ENCODE measurements around the gene CMSS1.

CMSS1 gene

GRCh38 chr3:99855900-99856299 lies 38.2 kb downstream of the CMSS1 start:
- DNase-seq (ENCODE audit: low read depth): no peak
- in situ Hi-C loops (cut with HindIII; ENCODE audit: low sequenced_read_pairs): no loop called here
- no peak overlapping the region for H3K4me3 ChIP-seq (ENCODE audit: low read depth, low read length)
- TF ChIP-seq, protein P1, sequence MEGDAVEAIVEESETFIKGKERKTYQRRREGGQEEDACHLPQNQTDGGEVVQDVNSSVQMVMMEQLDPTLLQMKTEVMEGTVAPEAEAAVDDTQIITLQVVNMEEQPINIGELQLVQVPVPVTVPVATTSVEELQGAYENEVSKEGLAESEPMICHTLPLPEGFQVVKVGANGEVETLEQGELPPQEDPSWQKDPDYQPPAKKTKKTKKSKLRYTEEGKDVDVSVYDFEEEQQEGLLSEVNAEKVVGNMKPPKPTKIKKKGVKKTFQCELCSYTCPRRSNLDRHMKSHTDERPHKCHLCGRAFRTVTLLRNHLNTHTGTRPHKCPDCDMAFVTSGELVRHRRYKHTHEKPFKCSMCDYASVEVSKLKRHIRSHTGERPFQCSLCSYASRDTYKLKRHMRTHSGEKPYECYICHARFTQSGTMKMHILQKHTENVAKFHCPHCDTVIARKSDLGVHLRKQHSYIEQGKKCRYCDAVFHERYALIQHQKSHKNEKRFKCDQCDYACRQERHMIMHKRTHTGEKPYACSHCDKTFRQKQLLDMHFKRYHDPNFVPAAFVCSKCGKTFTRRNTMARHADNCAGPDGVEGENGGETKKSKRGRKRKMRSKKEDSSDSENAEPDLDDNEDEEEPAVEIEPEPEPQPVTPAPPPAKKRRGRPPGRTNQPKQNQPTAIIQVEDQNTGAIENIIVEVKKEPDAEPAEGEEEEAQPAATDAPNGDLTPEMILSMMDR (IDR thresholded peaks at IDR 0.05; ENCODE audit: low read depth, low read length, missing control alignments): no peak

GRCh38 chr3:99856437-99857220 lies 39.0 kb downstream of the CMSS1 start:
- in situ Hi-C loops (cut with HindIII; ENCODE audit: low sequenced_read_pairs): no loop called here
- DNase-seq (ENCODE audit: low read depth): no peak

DNA sequence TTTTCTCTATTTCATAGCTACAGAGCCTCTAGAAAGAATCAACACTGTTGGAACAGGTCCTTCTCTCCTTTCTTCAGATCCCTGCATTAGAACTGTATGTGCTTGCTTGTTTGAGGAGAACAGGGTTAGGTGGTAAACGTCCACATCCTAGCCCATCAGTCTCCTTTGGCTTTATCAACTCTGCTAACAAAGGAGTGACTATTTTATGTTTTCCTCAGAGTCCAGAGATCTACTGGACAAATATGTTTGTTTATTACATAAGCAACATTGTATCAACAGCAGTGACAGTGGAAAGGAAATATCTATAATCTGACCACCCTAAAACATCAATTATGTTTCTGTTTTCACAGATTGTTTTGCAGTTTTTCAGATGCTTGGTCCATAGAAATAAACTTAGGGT lies 39.6 kb downstream of the CMSS1 start:
- in situ Hi-C loops (cut with HindIII; ENCODE audit: low sequenced_read_pairs): no loop called here
- no peak for DNase-seq (ENCODE audit: low read depth)
- no peak overlapping the region for H3K4me3 ChIP-seq (ENCODE audit: low read depth, low read length)
- TF ChIP-seq, protein P1 (IDR thresholded peaks at IDR 0.05; ENCODE audit: low read depth, low read length, missing control alignments): no peak

More at GRCh38 chr3:99856437-99857220, 39.0 kb downstream of the CMSS1 start:
- H3K4me3 ChIP-seq (ENCODE audit: low read depth, low read length): no peak overlapping the region
- TF ChIP-seq, protein P1 (IDR thresholded peaks at IDR 0.05; ENCODE audit: low read depth, low read length, missing control alignments): no peak

DNA sequence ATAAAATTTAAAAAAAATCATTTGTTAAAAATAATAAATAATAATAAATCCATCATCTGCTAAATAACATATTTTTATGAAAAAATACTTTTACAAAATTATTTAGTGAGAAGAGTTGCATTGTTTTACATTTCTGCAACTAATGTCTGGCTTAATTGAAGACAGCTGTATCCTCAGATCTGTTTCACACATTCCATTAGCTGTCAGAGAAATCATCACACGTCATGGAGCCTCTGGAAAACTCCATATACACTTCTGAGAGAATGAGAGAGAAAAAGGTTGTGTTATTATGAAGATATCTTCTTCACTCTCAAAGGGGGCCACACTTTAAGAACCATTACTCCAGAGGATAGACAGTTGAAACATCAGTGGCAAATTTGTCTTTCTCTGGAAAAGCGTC lies 40.8 kb downstream of the CMSS1 start:
- in situ Hi-C loops (cut with HindIII; ENCODE audit: low sequenced_read_pairs): no loop called here
- no peak for DNase-seq (ENCODE audit: low read depth)

GRCh38 chr3:99859825-99860224 lies 42.2 kb downstream of the CMSS1 start:
- DNase-seq (ENCODE audit: low read depth): peak; percentile 56
- TF ChIP-seq, protein P1 (IDR thresholded peaks at IDR 0.05; ENCODE audit: low read depth, low read length, missing control alignments): no peak
- H3K4me3 ChIP-seq (ENCODE audit: low read depth, low read length): no peak overlapping the region
- in situ Hi-C loops (cut with HindIII; ENCODE audit: low sequenced_read_pairs): no loop called here

More for the DNA sequence above, 40.8 kb downstream of the CMSS1 start:
- H3K4me3 ChIP-seq (ENCODE audit: low read depth, low read length): no peak overlapping the region
- TF ChIP-seq, protein P1 (IDR thresholded peaks at IDR 0.05; ENCODE audit: low read depth, low read length, missing control alignments): no peak

- in situ Hi-C loops (cut with HindIII; ENCODE audit: low sequenced_read_pairs): no loop called here
- H3K4me3 ChIP-seq (ENCODE audit: low read depth, low read length): no peak overlapping the region
- DNase-seq (ENCODE audit: low read depth): no peak
- TF ChIP-seq, protein P1 (IDR thresholded peaks at IDR 0.05; ENCODE audit: low read depth, low read length, missing control alignments): no peak
Measured at GRCh38 chr3:99861216-99861615, 43.6 kb downstream of the CMSS1 start.
